IMR-90 (cell line): ENCODE results near the gene OSCAR. TPM values are rescaled to one million over a fixed set of nuclear protein-coding genes. Genes with fewer than 3 reads are reported as not detected.

Experiments used
- ATAC-seq: fragments of 200-7000 bp; cut with Tn5 transposase; 2 replicates; pipeline ENCODE4 v1.9.1; 2020; ENCODE audit warnings: low read depth, mild to moderate bottlenecking, moderate library complexity
- BruUV-seq: library from RNA; stranded (reverse); fragments of 400-500 nt; replicated peaks from 2 replicates; lab custom pipeline; 2021; lab: Mats Ljungman, UMichigan
- CTCF ChIA-PET: fragments of 300-600 bp; formaldehyde crosslinking; extraction: SDS; loops from one replicate; lab custom pipeline; 2021; ENCODE audit warnings: antibody characterized with exemption; lab: Yijun Ruan, JAX
- POLR2A ChIA-PET: fragments of 300-600 bp; sonication (Branson Sonifier 250); formaldehyde crosslinking; loops from one replicate; lab custom pipeline; 2022; ENCODE audit warnings: antibody characterized with exemption; ENCODE audit not compliant: unreplicated experiment; lab: Charles Lee
- DNase-seq: peaks from one replicate; pipeline ENCODE4 v3.0.0; 2013
- H2AFZ ChIP-seq: replicated peaks from 2 replicates; pipeline ENCODE3; 2013; ENCODE audit warnings: low read length, mild to moderate bottlenecking; ENCODE audit not compliant: poor library complexity
- H2AK5ac ChIP-seq: 2 replicates; pipeline ENCODE4 v1.6.1; 2013; ENCODE audit warnings: low read depth, low read length, inconsistent platforms
- H2AK9ac ChIP-seq: replicated peaks from 2 replicates; pipeline ENCODE3; 2013; ENCODE audit warnings: mild to moderate bottlenecking, low read depth, low read length, moderate library complexity; ENCODE audit not compliant: poor library complexity
- H2BK120ac ChIP-seq: 2 replicates; pipeline ENCODE4 v1.6.1; 2013; ENCODE audit warnings: low read depth, low read length, inconsistent platforms
- H2BK15ac ChIP-seq: 3 replicates; pipeline ENCODE4 v1.6.1; 2013; ENCODE audit warnings: low read depth, low read length, inconsistent platforms
- H2BK20ac ChIP-seq: 2 replicates; pipeline ENCODE4 v1.6.1; 2013; ENCODE audit warnings: low read depth, mild to moderate bottlenecking, inconsistent platforms, low read length, moderate library complexity
- H2BK5ac ChIP-seq: 2 replicates; pipeline ENCODE4 v1.6.1; 2013; ENCODE audit warnings: mild to moderate bottlenecking, low read depth, low read length, inconsistent platforms; ENCODE audit not compliant: poor library complexity, severe bottlenecking
- H3K14ac ChIP-seq: replicated peaks from 2 replicates; pipeline ENCODE4 v1.6.1; 2013; ENCODE audit warnings: low read depth, low read length, inconsistent platforms
- H3K18ac ChIP-seq: 2 replicates; pipeline ENCODE4 v1.6.1; 2013; ENCODE audit warnings: low read depth, low read length, control low read depth
- H3K23ac ChIP-seq: 2 replicates; pipeline ENCODE4 v1.6.1; 2013; ENCODE audit warnings: low read depth, low read length, inconsistent platforms
- H3K27ac ChIP-seq: 2 replicates; pipeline ENCODE4 v1.5.1; 2013; ENCODE audit warnings: mild to moderate bottlenecking, control low read depth, low read length; ENCODE audit not compliant: insufficient read depth
- H3K27me3 ChIP-seq: 2 replicates; pipeline ENCODE4 v1.6.1; 2013; ENCODE audit warnings: low read length; ENCODE audit not compliant: control insufficient read depth, insufficient read depth
- H3K36me3 ChIP-seq: 2 replicates; pipeline ENCODE4 v1.6.1; 2013; ENCODE audit warnings: low read length, mixed read lengths; ENCODE audit not compliant: control insufficient read depth, insufficient read depth
- H3K4ac ChIP-seq: 2 replicates; pipeline ENCODE4 v1.6.1; 2013; ENCODE audit warnings: low read depth, low read length, inconsistent platforms
- H3K4me1 ChIP-seq: 2 replicates; pipeline ENCODE4 v1.6.1; 2013; ENCODE audit warnings: low read length, mixed read lengths; ENCODE audit not compliant: control insufficient read depth, insufficient read depth
- H3K4me2 ChIP-seq: 2 replicates; pipeline ENCODE4 v1.6.1; 2013; ENCODE audit warnings: low read depth, mild to moderate bottlenecking, control low read depth, low read length, moderate library complexity
- H3K4me3 ChIP-seq: 2 replicates; pipeline ENCODE4 v1.5.1; 2013; ENCODE audit warnings: low read depth, mild to moderate bottlenecking, control low read depth, low read length, moderate library complexity; ENCODE audit not compliant: insufficient read depth
- H3K56ac ChIP-seq: 2 replicates; pipeline ENCODE4 v1.6.1; 2013; ENCODE audit warnings: low read length, inconsistent platforms; ENCODE audit not compliant: insufficient read depth; ENCODE audit errors: extremely low read depth
- H3K79me1 ChIP-seq, 2 experiments: 2 replicates each; pipeline ENCODE4 v1.6.1; 2013; ENCODE audit warnings: low read length in 2 of 2, inconsistent platforms in 1 of 2, low read depth in 1 of 2
- H3K9ac ChIP-seq: 2 replicates; pipeline ENCODE4 v1.6.1; 2013; ENCODE audit warnings: low read depth, low read length, control low read depth
- H3K9me1 ChIP-seq: 2 replicates; pipeline ENCODE4 v1.6.1; 2013; ENCODE audit warnings: low read length, inconsistent platforms; ENCODE audit not compliant: insufficient read depth
- H3K9me3 ChIP-seq: 2 replicates; pipeline ENCODE4 v1.6.1; 2013; ENCODE audit warnings: low read length; ENCODE audit not compliant: control insufficient read depth, insufficient read depth
- H4K20me1 ChIP-seq: 2 replicates; pipeline ENCODE4 v1.6.1; 2013; ENCODE audit warnings: low read length, inconsistent platforms; ENCODE audit not compliant: insufficient read depth
- H4K5ac ChIP-seq: 2 replicates; pipeline ENCODE4 v1.6.1; 2013; ENCODE audit warnings: mild to moderate bottlenecking, low read depth, low read length, control low read depth
- H4K8ac ChIP-seq, 2 experiments: 2 replicates each; pipeline ENCODE4 v1.6.1; 2013; ENCODE audit warnings: low read depth in 2 of 2, low read length in 2 of 2, control low read depth in 1 of 2, inconsistent platforms in 1 of 2
- H4K91ac ChIP-seq: 2 replicates; pipeline ENCODE4 v1.6.1; 2013; ENCODE audit warnings: low read depth, low read length, inconsistent platforms; ENCODE audit not compliant: insufficient read depth
- MAFK ChIP-seq: IDR thresholded peaks from 2 replicates; pipeline ENCODE4 v1.6.1; 2012; ENCODE audit warnings: low read depth, low read length, improper control_type of control experiment
- MAZ ChIP-seq: IDR thresholded peaks from 2 replicates; pipeline ENCODE4 v1.6.1; 2012; ENCODE audit warnings: low read depth, mild to moderate bottlenecking, low read length, improper control_type of control experiment, moderate library complexity, borderline replicate concordance
- NFE2L2 ChIP-seq: fragments of 150-350 bp; IDR thresholded peaks from 2 replicates; pipeline ENCODE4 v1.6.1; 2016; ENCODE audit warnings: low read depth, mild to moderate bottlenecking, low read length
- POLR2A ChIP-seq: IDR thresholded peaks from 2 replicates; pipeline ENCODE4 v1.6.1; 2012; ENCODE audit warnings: mild to moderate bottlenecking, low read depth, low read length
- RAD21 ChIP-seq: IDR thresholded peaks from 2 replicates; pipeline ENCODE4 v1.6.1; 2012; ENCODE audit warnings: low read length, improper control_type of control experiment
- SMC3 ChIP-seq: fragments of 150-350 bp; IDR thresholded peaks from 2 replicates; pipeline ENCODE4 v1.6.1; 2016; ENCODE audit warnings: low read depth, mild to moderate bottlenecking, antibody characterized with exemption, low read length, moderate library complexity
- WGBS, 2 experiments: methylation state at CpG; one replicate each; pipeline versions ENCODE4 v1.1.5 to v1.1.7; 2013; ENCODE audit warnings: missing lambda C conversion rate in 2 of 2; ENCODE audit not compliant: insufficient read length in 1 of 2; ENCODE audit errors: extremely low coverage in 2 of 2; 5-methylcytosine and 5-hydroxymethylcytosine counted together
- dilution Hi-C: fragments of 300-500 bp; cut with HindIII; formaldehyde crosslinking; loops from one replicate; pipeline ENCODE4 v1.14.3; 2018; ENCODE audit warnings: low sequenced_read_pairs; ENCODE audit not compliant: unreplicated experiment
- in situ Hi-C: fragments of 300-500 bp; cut with MboI; formaldehyde crosslinking; loops from 3 replicates; pipeline ENCODE4 v1.14.3; 2019; ENCODE audit warnings: low sequenced_read_pairs, inconsistent platforms, mixed read lengths
- intact Hi-C: fragments of 100-400 bp; cut with micrococcal nuclease; formaldehyde crosslinking; loops from 2 replicates; pipeline ENCODE4 v1.10.0; 2022
- polyA plus RNA-seq, 3 experiments: library from polyadenylated mRNA; depleted of rRNA; stranded (reverse); fragments of >200 nt; gene quantifications; 2 replicates each; pipeline ENCODE4 v1.2.3, GENCODE V29; 2012; ENCODE audit warnings: low replicate concordance in 1 of 3
- total RNA-seq: library from RNA; depleted of rRNA; stranded (reverse); fragments of >200 nt; gene quantifications from 2 replicates; pipeline ENCODE4 v1.2.3, GENCODE V29; 2012

Gene OSCAR
- total and polyA plus RNA-seq, 2 of the 4 experiments (the other 2 are of a cell fraction): 0.15 TPM; not detected in 1

- no peak for DNase-seq
- POLR2A ChIA-PET: no interaction called here
- no peak overlapping the region for H4K8ac ChIP-seq
- H3K18ac ChIP-seq: no peak overlapping the region
- H3K9me1 ChIP-seq: no peaks in the 10 kb centered on the region
- H3K14ac ChIP-seq: no peak overlapping the region
- no peaks in the 10 kb centered on the region for H3K4me1 ChIP-seq
- no peaks in the 10 kb centered on the region for H3K27me3 ChIP-seq
- H2AK9ac ChIP-seq: no peak overlapping the region
- no peak overlapping the region for H2BK20ac ChIP-seq
- no peak overlapping the region for H2AFZ ChIP-seq
- no peak overlapping the region for H3K4ac ChIP-seq
- H3K56ac ChIP-seq: no peak overlapping the region; the same call in 1 of the 2 replicates
- no peaks in the 10 kb centered on the region for H3K36me3 ChIP-seq
- TF ChIP-seq RAD21 (no peak), SMC3 (no peak), MAFK (no peak), NFE2L2 (no peak), POLR2A (no peak), MAZ (no peak)
- CTCF ChIA-PET: no interaction called here
- intact Hi-C loops (no loop called here), in situ Hi-C loops (no loop called here), dilution Hi-C loops (no loop called here)
- 66% methylated on average over 7 of the region's 9 CpGs; no CpG with 5 or more reads in 1 of the 2 experiments for WGBS, 2 experiments
- no peak overlapping the region for H4K91ac ChIP-seq
- H2BK5ac ChIP-seq: no peak overlapping the region
- ATAC-seq: no peak
- H3K27ac ChIP-seq: no peak overlapping the region
- no peak overlapping the region for H2AK5ac ChIP-seq
- H4K20me1 ChIP-seq: no peaks in the 10 kb centered on the region
- H3K79me1 ChIP-seq: no peaks in the 10 kb centered on the region
- no peak overlapping the region for H3K9ac ChIP-seq
- BruUV-seq: no TSS peak
- H3K4me2 ChIP-seq: no peak overlapping the region
- no peak overlapping the region for H4K5ac ChIP-seq
- H3K4me3 ChIP-seq: no peak overlapping the region
- H3K9me3 ChIP-seq: no peaks in the 10 kb centered on the region
- H3K23ac ChIP-seq: no peak overlapping the region
- H2BK15ac ChIP-seq: no peak overlapping the region
- no peak overlapping the region for H2BK120ac ChIP-seq
These were observed 38.0 kb downstream of the OSCAR start for GRCh38 chr19:54062643-54063042.
